ENCODE results near the gene ANXA4.
"Not testable (repeated sequence)": the region's sequence is repeated elsewhere in the genome, so short reads cannot be mapped to it uniquely, and the experiment has no call there.

ANXA4 gene

GRCh38 chr2:69735686-69736085 lies 6.2 kb upstream of the ANXA4 start:
- no peak for DNase-seq (ENCODE audit: low read depth)
- no peak overlapping the region for H3K4me3 ChIP-seq (ENCODE audit: low read depth, low read length)
- TF ChIP-seq CTCF (conservative IDR thresholded peaks at IDR 0.05; ENCODE audit: low read depth, low read length), result no peak

- not testable (repeated sequence) for H3K4me3 ChIP-seq (ENCODE audit: low read depth, low read length); DNase-seq (ENCODE audit: low read depth)
Observed at GRCh38 chr2:69738149-69738548, 3.8 kb upstream of the ANXA4 start.

- TF ChIP-seq CTCF (conservative IDR thresholded peaks at IDR 0.05; ENCODE audit: low read depth, low read length), result no peak
- DNase-seq (ENCODE audit: low read depth), result no peak
- H3K4me3 ChIP-seq (ENCODE audit: low read depth, low read length), result no peak overlapping the region
Observed at GRCh38 chr2:69740502-69740951, 1.4 kb upstream of the ANXA4 start.

GRCh38 chr2:69741229-69741574 lies 732 bp upstream of the ANXA4 start:
- peak; percentile 58 for TF ChIP-seq CTCF (conservative IDR thresholded peaks at IDR 0.05; ENCODE audit: low read depth, low read length)
- peak; percentile 81 for DNase-seq (ENCODE audit: low read depth)
- H3K4me3 ChIP-seq (ENCODE audit: low read depth, low read length), result peak overlapping the region; percentile 86

- peak; percentile 41 for DNase-seq (ENCODE audit: low read depth)
- H3K4me3 ChIP-seq (ENCODE audit: low read depth, low read length), result peak overlapping the region; percentile 86
- no peak for TF ChIP-seq CTCF (conservative IDR thresholded peaks at IDR 0.05; ENCODE audit: low read depth, low read length)
Observed at GRCh38 chr2:69742322-69742952, 503 bp downstream of the ANXA4 start.

- no peak for TF ChIP-seq CTCF (conservative IDR thresholded peaks at IDR 0.05; ENCODE audit: low read depth, low read length)
- DNase-seq (ENCODE audit: low read depth), result no peak
- no peak overlapping the region for H3K4me3 ChIP-seq (ENCODE audit: low read depth, low read length)
Observed at GRCh38 chr2:69743847-69744264, 1.9 kb downstream of the ANXA4 start.

- no peak for DNase-seq (ENCODE audit: low read depth)
- no peak for TF ChIP-seq CTCF (conservative IDR thresholded peaks at IDR 0.05; ENCODE audit: low read depth, low read length)
- no peak overlapping the region for H3K4me3 ChIP-seq (ENCODE audit: low read depth, low read length)
Observed at GRCh38 chr2:69744456-69744855, 2.5 kb downstream of the ANXA4 start.
